ENCODE data around the gene GPNMB.

The GPNMB gene

DNA sequence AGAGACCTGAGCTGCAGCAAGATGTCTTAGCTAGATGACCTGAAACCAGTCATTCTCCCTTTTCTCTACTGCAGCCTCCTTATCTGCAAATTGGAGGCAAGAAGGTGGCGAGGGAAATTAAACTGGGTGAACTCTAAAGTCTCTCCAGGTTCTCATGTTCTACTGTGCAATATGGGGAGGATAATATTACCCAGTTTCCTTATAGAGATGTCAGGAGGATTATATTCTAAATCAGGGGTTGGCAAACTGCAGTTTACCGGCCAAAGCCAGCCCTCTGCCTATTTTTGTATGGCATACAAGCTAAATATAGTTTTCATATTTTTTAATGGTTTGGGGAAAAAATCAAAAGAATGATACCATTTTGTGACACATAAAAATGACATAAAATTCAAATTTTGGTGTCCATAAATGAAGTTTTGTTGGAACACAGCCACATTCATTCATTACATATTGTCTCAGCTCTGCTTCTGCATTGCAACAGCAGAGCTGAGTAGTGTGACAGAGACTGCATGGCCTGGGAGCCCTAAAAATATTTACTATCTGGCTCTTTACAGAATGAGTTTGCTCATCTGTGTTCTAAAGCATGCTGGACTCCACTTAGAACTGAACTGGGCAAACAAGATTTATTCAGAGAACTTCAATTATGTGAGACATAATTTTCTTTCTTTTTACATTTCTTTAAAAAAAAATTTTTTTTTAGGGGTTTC lies 33.4 kb downstream of the GPNMB start:
- no peak overlapping the region for H3K27ac ChIP-seq (ENCODE audit: low read depth, low read length, poor library complexity, severe bottlenecking)
- H3K79me2 ChIP-seq (ENCODE audit: insufficient read depth, low read length) = no peaks in the 10 kb centered on the region
- peaks cover 6% of the 10 kb centered on the region; the same call in 1 of the 2 replicates for H3F3A ChIP-seq (ENCODE audit: insufficient read depth, low read length)
- H3K9me3 ChIP-seq (ENCODE audit: low read length) = no peaks in the 10 kb centered on the region
- no peaks in the 10 kb centered on the region for H4K20me1 ChIP-seq (ENCODE audit: insufficient read depth, low read length)
- no peak for TF ChIP-seq EZH2 (IDR thresholded peaks at IDR 0.05; ENCODE audit: borderline replicate concordance, low read length)
- no peak overlapping the region for H3K4me2 ChIP-seq (ENCODE audit: low read length)
- H2AFZ ChIP-seq (ENCODE audit: low read length) = no peak overlapping the region
- H3K27me3 ChIP-seq (ENCODE audit: insufficient read depth, low read length) = no peaks in the 10 kb centered on the region
- H3K4me3 ChIP-seq (ENCODE audit: low read depth, low read length, poor library complexity, severe bottlenecking) = no peak overlapping the region
- H3K4me1 ChIP-seq (ENCODE audit: insufficient read depth, low read length, severe bottlenecking) = peaks cover 17% of the 10 kb centered on the region
- no peaks in the 10 kb centered on the region for H3K9me2 ChIP-seq (ENCODE audit: low read depth, low read length)
- no peak overlapping the region for H3K9ac ChIP-seq (ENCODE audit: low read length)
- no peaks in the 10 kb centered on the region for H3K36me3 ChIP-seq (ENCODE audit: insufficient read depth, low read length)

DNA sequence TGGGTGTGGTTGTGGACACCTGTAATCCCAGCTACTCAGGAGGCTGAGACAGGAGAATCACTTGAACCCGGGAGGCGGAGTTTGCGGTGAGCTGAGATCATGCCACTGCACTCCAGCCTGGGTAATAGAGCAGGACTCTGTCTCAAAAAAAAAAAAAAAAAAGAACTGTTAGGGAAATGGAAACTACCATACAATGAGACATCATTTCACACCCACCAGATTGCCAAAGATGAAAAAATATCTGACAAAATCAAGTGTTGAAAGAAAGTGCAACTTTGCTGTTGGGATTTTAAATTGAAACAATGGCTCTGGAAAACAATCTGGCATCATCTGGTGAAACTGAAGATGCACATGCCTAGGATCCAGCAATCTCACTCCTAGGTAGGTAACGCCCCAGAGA lies 36.5 kb downstream of the GPNMB start:
- Histone ChIP-seq H3K9me3 (ENCODE audit: low read length) (no peaks in the 10 kb centered on the region), H3K27me3 (ENCODE audit: insufficient read depth, low read length) (no peaks in the 10 kb centered on the region), H3K4me3 (ENCODE audit: low read depth, low read length, poor library complexity, severe bottlenecking) (no peak overlapping the region), H3K27ac (ENCODE audit: low read depth, low read length, poor library complexity, severe bottlenecking) (no peak overlapping the region), H4K20me1 (ENCODE audit: insufficient read depth, low read length) (no peaks in the 10 kb centered on the region), H2AFZ (ENCODE audit: low read length) (no peak overlapping the region), H3K79me2 (ENCODE audit: insufficient read depth, low read length) (no peaks in the 10 kb centered on the region), H3F3A (ENCODE audit: insufficient read depth, low read length) (no peaks in the 10 kb centered on the region), H3K36me3 (ENCODE audit: insufficient read depth, low read length) (no peaks in the 10 kb centered on the region), H3K9ac (ENCODE audit: low read length) (no peak overlapping the region), H3K4me2 (ENCODE audit: low read length) (no peak overlapping the region), H3K9me2 (ENCODE audit: low read depth, low read length) (no peaks in the 10 kb centered on the region), H3K4me1 (ENCODE audit: insufficient read depth, low read length, severe bottlenecking) (peaks cover 5% of the 10 kb centered on the region)
- TF ChIP-seq CTCF (IDR thresholded peaks at IDR 0.05; ENCODE audit: low read length) = no peak
- no peak for TF ChIP-seq EZH2 (IDR thresholded peaks at IDR 0.05; ENCODE audit: borderline replicate concordance, low read length)

GRCh38 chr7:23284871-23285270 lies 38.3 kb downstream of the GPNMB start:
- Histone ChIP-seq H4K20me1 (ENCODE audit: insufficient read depth, low read length) (no peaks in the 10 kb centered on the region), H3K36me3 (ENCODE audit: insufficient read depth, low read length) (no peaks in the 10 kb centered on the region), H3K4me3 (ENCODE audit: low read depth, low read length, poor library complexity, severe bottlenecking) (no peak overlapping the region), H3F3A (ENCODE audit: insufficient read depth, low read length) (no peaks in the 10 kb centered on the region), H3K9me3 (ENCODE audit: low read length) (no peaks in the 10 kb centered on the region), H2AFZ (ENCODE audit: low read length) (no peak overlapping the region), H3K4me1 (ENCODE audit: insufficient read depth, low read length, severe bottlenecking) (peaks cover 5% of the 10 kb centered on the region), H3K27ac (ENCODE audit: low read depth, low read length, poor library complexity, severe bottlenecking) (no peak overlapping the region), H3K4me2 (ENCODE audit: low read length) (no peak overlapping the region), H3K79me2 (ENCODE audit: insufficient read depth, low read length) (no peaks in the 10 kb centered on the region), H3K9me2 (ENCODE audit: low read depth, low read length) (no peaks in the 10 kb centered on the region), H3K27me3 (ENCODE audit: insufficient read depth, low read length) (no peaks in the 10 kb centered on the region), H3K9ac (ENCODE audit: low read length) (no peak overlapping the region)
- TF ChIP-seq CTCF (IDR thresholded peaks at IDR 0.05; ENCODE audit: low read length) (no peak), EZH2 (IDR thresholded peaks at IDR 0.05; ENCODE audit: borderline replicate concordance, low read length) (no peak)
